Motor neuron (in vitro differentiated cells): ENCODE measurements around the gene ASTN2. TPM values are rescaled to one million over a fixed set of nuclear protein-coding genes. Genes with fewer than 3 reads are reported as not detected.

Experiments used
- ATAC-seq, 8 experiments: fragments of 200-7000 bp; cut with Tn5 transposase; replicated peaks in 6 of 8; 2 replicates each; pipeline ENCODE4 v1.8.0; 2021; ENCODE audit warnings: mild to moderate bottlenecking in 8 of 8, moderate library complexity in 8 of 8
- H3K27ac ChIP-seq, 2 donors: fragments of 250-450 bp; sonication (Bioruptor Pico); 2 replicates each; pipeline ENCODE4 v1.9.0; 2021; ENCODE audit warnings: antibody characterized with exemption in 2 of 2, mild to moderate bottlenecking in 2 of 2, moderate library complexity in 1 of 2
- H3K4me1 ChIP-seq, 2 donors: fragments of 250-450 bp; sonication (Bioruptor Pico); replicated peaks in 1 of 2; 2 replicates each; pipeline ENCODE4 v1.6.1; 2021; ENCODE audit warnings: antibody characterized with exemption in 2 of 2, mild to moderate bottlenecking in 2 of 2, moderate library complexity in 1 of 2
- H3K4me3 ChIP-seq, 5 donors: fragments of 250-450 bp; sonication (Bioruptor Pico); 2 replicates each; pipeline ENCODE4 v1.9.0; 2021; ENCODE audit warnings: antibody characterized with exemption in 5 of 5, mild to moderate bottlenecking in 5 of 5, moderate library complexity in 4 of 5
- WGBS, 10 experiments: fragments of 450-650 bp; shearing (Covaris generic); methylation state at CpG; one replicate each; pipeline ENCODE4 v1.0.0; 2022; 5-methylcytosine and 5-hydroxymethylcytosine counted together
- in situ Hi-C, 9 experiments: fragments of 400-800 bp; cut with MboI; loops; one replicate each; pipeline ENCODE4 v1.15.0; 2021; ENCODE audit warnings: low sequenced_read_pairs in 9 of 9, low pct_unique_long_range_greater_than_20kb in 2 of 9; ENCODE audit not compliant: unreplicated experiment in 9 of 9
- total RNA-seq, 8 experiments: library from RNA; unstranded; fragments of 300-600 nt; gene quantifications; 2 replicates each; pipeline versions ENCODE4 v1.2.3 to v1.2.4, GENCODE V29; 2022

ASTN2 gene
- total RNA-seq, 8 experiments from 2014 or later = 13.6 to 54.6 (median 17.9) TPM

DNA sequence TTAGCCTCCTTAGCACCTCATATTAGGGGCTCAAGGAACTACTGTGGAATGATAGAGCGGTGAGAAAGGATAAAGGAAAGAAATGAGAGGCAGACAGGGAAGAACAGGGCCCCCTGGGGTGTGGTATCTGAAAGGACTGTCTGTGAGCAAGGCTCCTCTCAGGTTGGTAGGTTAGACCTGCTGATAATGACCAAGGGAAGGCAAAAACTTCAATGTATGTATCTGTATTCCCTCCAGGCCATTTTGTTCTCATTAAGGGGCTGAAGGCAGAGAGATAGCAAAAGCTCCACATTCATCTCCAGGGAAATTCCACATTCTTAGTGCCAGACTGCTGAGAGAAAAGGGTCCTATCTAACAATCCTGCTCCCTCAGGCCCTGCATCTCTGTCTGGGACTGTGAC is 699.1 kb downstream of the ASTN2 start:
- ATAC-seq = no peak
- H3K4me3 ChIP-seq = no peak overlapping the region
- H3K27ac ChIP-seq = no peak overlapping the region
- 83 to 100% (median 100%) methylated on average over 1 of the region's 1 CpG; no CpG with 5 or more reads in 5 of the 10 experiments for WGBS, 10 experiments
- H3K4me1 ChIP-seq = peaks cover 4 to 18% of the 10 kb centered on the region in 2 donors
- in situ Hi-C loops = no loop called here

DNA sequence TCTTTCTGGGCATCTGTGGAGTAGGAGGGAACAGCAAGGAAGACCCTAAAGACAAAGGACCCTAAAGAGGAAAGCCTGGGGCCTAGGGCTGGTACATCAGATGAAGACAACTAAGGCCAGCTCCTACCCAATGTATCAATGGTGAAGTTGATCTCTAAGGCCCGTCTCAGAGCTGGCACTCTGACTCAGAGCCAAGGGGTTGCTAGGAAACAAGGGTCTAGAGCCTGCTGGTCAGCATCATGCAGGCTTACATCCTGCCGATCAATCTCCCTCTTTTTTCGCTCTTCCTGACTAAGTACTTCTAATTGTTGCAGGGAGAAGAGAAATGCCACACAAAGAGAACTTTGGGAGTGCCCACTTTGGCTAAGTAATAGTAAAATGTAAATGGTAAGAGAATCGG is 701.6 kb downstream of the ASTN2 start:
- in situ Hi-C loops = no loop called here
- H3K4me3 ChIP-seq = no peak overlapping the region
- peaks cover 0 to 13% of the 10 kb centered on the region in 2 donors for H3K4me1 ChIP-seq
- peak in 5 of 8 experiments; percentile 70 to 91 (median 79) for ATAC-seq
- 66 to 83% (median 69%) methylated on average over 1 to 4 of the region's 4 CpGs; no CpG with 5 or more reads in 3 of the 10 experiments for WGBS, 10 experiments
- no peak overlapping the region for H3K27ac ChIP-seq

- no peak overlapping the region for H3K4me3 ChIP-seq
- no peak overlapping the region for H3K27ac ChIP-seq
- peaks cover 0 to 13% of the 10 kb centered on the region in 2 donors for H3K4me1 ChIP-seq
- no peak for ATAC-seq
- WGBS, 10 experiments = 67 to 100% (median 90%) methylated on average over 1 to 3 of the region's 3 CpGs; no CpG with 5 or more reads in 2 of the 10 experiments
- in situ Hi-C loops = no loop called here
Observed at GRCh38 chr9:116712781-116713180, 702.1 kb downstream of the ASTN2 start.

- in situ Hi-C loops = no loop called here
- Histone ChIP-seq H3K27ac (no peak overlapping the region), H3K4me3 (no peak overlapping the region), H3K4me1 (no peaks in the 10 kb centered on the region)
- 78 to 100% (median 95%) methylated on average over 2 to 7 of the region's 8 CpGs for WGBS, 10 experiments
- ATAC-seq = peak in 1 of 8 experiments; percentile 19
Observed at GRCh38 chr9:116706310-116707290, 708.3 kb downstream of the ASTN2 start.

- Histone ChIP-seq H3K4me1 (no peaks in the 10 kb centered on the region), H3K4me3 (no peak overlapping the region), H3K27ac (no peak overlapping the region)
- in situ Hi-C loops = no loop called here
- ATAC-seq = no peak
- WGBS, 10 experiments = 57 to 100% (median 93%) methylated on average over 1 of the region's 1 CpG; no CpG with 5 or more reads in 1 of the 10 experiments
Observed at GRCh38 chr9:116705531-116705930, 709.3 kb downstream of the ASTN2 start.

- ATAC-seq = peak in 1 of 8 experiments; percentile 49
- no peak overlapping the region for H3K4me3 ChIP-seq
- in situ Hi-C loops = no loop called here
- no peaks in the 10 kb centered on the region for H3K4me1 ChIP-seq
- H3K27ac ChIP-seq = no peak overlapping the region
Observed at GRCh38 chr9:116704470-116704869, 710.4 kb downstream of the ASTN2 start.

GRCh38 chr9:116703634-116704033 is 711.2 kb downstream of the ASTN2 start:
- Histone ChIP-seq H3K4me3 (no peak overlapping the region), H3K4me1 (no peaks in the 10 kb centered on the region), H3K27ac (no peak overlapping the region)
- in situ Hi-C loops = no loop called here
- ATAC-seq = peak in 3 of 8 experiments; percentile 19 to 94 (median 91)
- 100% methylated on average over 1 of the region's 3 CpGs; no CpG with 5 or more reads in 5 of the 10 experiments for WGBS, 10 experiments

- Histone ChIP-seq H3K4me3 (no peak overlapping the region), H3K4me1 (no peaks in the 10 kb centered on the region), H3K27ac (no peak overlapping the region)
- ATAC-seq = no peak
- in situ Hi-C loops = no loop called here
- 75 to 100% (median 100%) methylated on average over 1 to 2 of the region's 2 CpGs for WGBS, 10 experiments
Observed at GRCh38 chr9:116701940-116702642, 712.8 kb downstream of the ASTN2 start.

DNA sequence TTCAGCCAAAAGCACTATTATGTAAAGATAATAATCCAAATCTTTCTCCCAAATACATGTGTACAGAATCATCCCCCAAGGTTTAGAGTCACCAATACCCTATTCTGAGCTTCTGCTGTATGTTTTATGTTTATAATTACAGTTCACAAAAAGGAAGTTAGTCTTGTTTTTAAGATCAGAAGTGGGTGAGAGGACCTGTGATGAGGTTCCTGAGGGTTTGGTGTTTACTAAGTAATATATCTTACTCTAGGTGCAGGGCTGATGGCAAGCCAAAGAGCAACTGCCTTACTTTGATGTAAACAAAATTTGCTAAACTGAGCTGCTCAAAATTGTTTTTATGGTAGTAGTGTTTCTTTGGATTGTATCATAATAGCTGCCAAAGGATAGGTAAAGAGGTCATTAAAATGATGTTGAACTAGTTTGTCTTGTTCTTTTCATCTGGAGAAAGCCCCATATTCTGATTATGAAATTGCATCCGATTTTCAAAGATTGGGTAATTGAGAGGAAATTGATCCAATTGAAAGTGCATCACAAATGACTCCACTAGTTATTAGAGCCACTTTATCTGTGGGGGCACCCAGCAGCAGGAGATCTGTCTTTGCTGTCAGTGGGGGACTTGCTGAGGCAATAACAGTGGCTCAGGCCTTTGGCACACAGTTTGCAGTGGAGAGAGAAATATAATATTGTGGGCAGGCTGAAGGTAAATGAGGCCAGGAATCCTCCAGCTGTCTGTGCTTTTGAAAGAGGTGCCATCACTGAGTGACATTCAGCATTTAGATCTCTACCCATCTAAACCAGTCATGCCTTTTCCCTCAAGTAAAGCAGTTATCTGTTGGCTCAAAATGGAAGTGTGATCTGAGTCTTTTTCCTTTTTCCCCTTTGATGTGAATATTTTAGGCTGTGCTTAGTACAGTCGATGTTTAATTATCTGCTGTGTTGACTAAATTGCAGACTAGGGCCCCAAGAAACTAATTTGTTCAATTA is 713.7 kb downstream of the ASTN2 start:
- Histone ChIP-seq H3K4me1 (no peaks in the 10 kb centered on the region), H3K27ac (no peak overlapping the region), H3K4me3 (no peak overlapping the region)
- in situ Hi-C loops = no loop called here
- 57 to 100% (median 87%) methylated on average over 1 to 2 of the region's 2 CpGs; no CpG with 5 or more reads in 2 of the 10 experiments for WGBS, 10 experiments
- no peak for ATAC-seq

DNA sequence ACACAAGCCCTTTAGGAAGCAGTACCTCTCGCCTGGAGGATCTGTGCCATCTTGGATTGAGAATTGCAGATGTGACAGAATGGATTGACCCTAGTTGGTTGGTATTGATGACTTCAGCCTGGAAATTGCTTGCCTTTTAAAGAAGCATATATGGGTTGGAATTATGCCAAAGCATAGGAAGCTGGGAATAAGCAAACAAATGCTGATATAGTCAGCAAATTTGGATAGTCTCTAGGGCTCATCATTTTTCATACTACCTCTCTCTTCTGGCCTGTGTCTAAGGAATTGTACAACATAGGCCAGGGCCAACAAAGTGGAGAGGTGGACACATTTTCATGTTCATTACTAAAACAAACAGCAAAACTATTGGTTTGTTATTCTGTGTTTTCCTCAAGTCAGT is 714.6 kb downstream of the ASTN2 start:
- Histone ChIP-seq H3K27ac (no peak overlapping the region), H3K4me1 (no peaks in the 10 kb centered on the region), H3K4me3 (no peak overlapping the region)
- no peak for ATAC-seq
- in situ Hi-C loops = no loop called here
- WGBS, 10 experiments = 100% methylated on average over 1 of the region's 1 CpG; no CpG with 5 or more reads in 4 of the 10 experiments

GRCh38 chr9:116697887-116698286 is 717.0 kb downstream of the ASTN2 start:
- Histone ChIP-seq H3K4me1 (peaks cover 0 to 8% of the 10 kb centered on the region in 2 donors), H3K4me3 (no peak overlapping the region), H3K27ac (no peak overlapping the region)
- no peak for ATAC-seq
- WGBS, 10 experiments = 80 to 100% (median 96%) methylated on average over 2 to 8 of the region's 16 CpGs; no CpG with 5 or more reads in 3 of the 10 experiments
- in situ Hi-C loops = no loop called here

DNA sequence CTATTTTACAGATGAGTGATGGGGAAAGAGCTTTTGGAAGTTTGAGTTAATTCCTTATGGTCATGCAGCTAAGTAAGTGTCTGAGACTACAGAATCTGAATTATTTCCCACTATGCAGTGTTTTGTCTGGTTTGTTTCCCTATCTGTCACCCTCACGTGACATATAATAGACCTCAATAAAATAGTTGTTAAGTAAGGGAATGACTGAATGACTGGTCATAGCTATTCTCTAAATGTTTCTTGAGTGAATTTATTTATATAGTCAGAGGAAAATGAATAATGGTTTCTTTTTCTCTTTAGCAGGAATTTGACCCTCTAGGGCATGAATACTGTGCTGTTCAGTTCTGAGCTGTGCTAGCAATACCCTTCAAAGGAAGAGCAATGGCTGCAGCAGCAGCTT is 717.5 kb downstream of the ASTN2 start:
- Histone ChIP-seq H3K4me1 (peaks cover 0 to 8% of the 10 kb centered on the region in 2 donors), H3K27ac (no peak overlapping the region), H3K4me3 (no peak overlapping the region)
- in situ Hi-C loops = no loop called here
- ATAC-seq = peak in 3 of 8 experiments; percentile 50 to 73 (median 51)
- WGBS, 10 experiments = 20 to 100% (median 83%) methylated on average over 1 of the region's 1 CpG; no CpG with 5 or more reads in 3 of the 10 experiments
